Cardiac fibroblast (primary cell): ENCODE measurements around the gene ABLIM1.

Experiments
- DNase-seq, 2 donors: peaks; one replicate each; pipeline versions ENCODE4 v3.0.0 to v3.0.0-alpha.2; 2010; ENCODE audit warnings: low read depth in 2 of 2
- H3K4me3 ChIP-seq, 2 donors: replicated peaks in 1 of 2; 1 replicate in 1 of 2; 2 replicates in 1 of 2; pipeline ENCODE4 v1.5.1; 2011; ENCODE audit warnings: low read depth in 2 of 2, low read length in 2 of 2, mild to moderate bottlenecking in 2 of 2, moderate library complexity in 1 of 2
- TF ChIP-seq, protein P1 (sequence below): IDR thresholded peaks from one replicate; pipeline ENCODE4 v1.5.1; 2011; ENCODE audit warnings: low read depth, mild to moderate bottlenecking, low read length, inconsistent platforms

The ABLIM1 gene

DNA sequence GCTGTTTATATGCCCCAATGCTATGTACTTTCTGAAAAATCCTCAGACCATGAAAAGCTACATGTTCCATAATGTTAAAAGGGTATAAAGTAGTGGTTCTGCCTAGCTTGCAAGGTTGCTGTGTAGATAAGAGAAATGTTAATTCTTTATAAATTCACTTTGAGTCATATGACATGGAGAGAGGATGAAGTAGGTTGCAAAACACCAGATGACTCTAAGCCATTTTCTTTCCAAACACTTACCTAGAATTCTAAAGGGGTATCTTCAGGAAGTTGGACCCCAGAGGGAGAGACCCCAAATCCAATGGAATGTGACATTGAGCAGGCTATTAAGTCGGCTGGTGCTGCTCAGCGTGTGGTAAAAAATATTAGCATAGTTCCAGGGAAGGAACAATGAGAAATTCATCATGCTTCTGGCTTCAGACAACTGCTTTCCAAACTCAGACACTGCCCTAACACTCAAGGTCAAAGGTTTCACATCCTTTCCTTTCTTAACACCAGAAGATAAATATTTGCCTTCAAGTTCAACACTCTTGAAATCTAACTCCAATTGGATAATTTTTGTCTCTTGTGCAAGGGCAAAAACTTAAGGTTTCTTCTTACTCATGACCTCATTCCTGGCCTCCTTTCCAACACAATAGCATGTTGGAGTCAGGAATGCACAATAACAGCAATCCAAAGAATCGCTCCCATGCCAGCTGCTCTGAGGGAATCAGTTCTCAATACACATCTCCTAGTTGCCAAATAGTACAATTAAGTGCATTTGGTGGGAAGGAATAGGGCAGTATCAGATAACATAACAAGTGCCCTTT lies 153.1 kb downstream of the ABLIM1 start:
- TF ChIP-seq, protein P1, sequence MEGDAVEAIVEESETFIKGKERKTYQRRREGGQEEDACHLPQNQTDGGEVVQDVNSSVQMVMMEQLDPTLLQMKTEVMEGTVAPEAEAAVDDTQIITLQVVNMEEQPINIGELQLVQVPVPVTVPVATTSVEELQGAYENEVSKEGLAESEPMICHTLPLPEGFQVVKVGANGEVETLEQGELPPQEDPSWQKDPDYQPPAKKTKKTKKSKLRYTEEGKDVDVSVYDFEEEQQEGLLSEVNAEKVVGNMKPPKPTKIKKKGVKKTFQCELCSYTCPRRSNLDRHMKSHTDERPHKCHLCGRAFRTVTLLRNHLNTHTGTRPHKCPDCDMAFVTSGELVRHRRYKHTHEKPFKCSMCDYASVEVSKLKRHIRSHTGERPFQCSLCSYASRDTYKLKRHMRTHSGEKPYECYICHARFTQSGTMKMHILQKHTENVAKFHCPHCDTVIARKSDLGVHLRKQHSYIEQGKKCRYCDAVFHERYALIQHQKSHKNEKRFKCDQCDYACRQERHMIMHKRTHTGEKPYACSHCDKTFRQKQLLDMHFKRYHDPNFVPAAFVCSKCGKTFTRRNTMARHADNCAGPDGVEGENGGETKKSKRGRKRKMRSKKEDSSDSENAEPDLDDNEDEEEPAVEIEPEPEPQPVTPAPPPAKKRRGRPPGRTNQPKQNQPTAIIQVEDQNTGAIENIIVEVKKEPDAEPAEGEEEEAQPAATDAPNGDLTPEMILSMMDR, result no peak
- DNase-seq, result peak; percentile 72 to 95
- no peak overlapping the region for H3K4me3 ChIP-seq

DNA sequence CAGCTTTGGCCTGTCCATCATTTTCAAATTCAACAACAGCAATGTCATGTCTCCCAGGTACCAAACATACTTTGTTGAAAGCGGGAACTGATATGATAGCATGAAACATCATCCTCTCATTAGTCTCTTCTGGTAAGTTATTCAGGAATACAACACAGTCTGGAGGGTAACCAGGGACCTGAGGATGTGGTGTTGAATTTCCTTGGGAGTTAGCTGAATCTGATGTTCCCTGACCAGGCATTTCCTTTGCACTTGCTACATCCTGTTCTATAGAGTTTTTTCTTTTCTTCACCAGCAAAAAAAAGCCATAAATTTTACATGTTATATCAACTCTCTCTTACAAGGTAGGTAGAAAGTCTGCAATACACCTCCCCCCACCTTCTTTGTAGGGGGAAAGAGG lies 156.0 kb downstream of the ABLIM1 start:
- DNase-seq, result no peak

DNA sequence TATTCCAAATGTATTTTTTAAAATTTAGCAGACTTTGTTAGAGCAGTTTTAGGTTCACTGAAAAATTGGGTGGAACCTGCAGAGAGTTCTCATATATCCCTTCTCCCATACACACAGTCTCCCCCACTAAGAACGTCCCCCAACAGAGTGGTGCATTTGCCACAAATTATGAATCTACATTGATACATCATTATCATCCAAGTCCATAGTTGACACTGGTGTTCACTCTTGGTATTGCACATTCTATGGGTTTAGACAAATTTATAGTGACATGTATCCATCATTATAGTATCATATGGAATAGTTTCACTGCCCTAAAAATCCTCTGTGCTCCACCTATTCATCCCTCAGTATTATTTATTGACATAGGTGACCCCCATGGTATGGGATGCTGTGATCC lies 156.4 kb downstream of the ABLIM1 start:
- no peak for DNase-seq
- TF ChIP-seq, protein P1, result no peak
- no peak overlapping the region for H3K4me3 ChIP-seq

More for the DNA sequence above, 156.0 kb downstream of the ABLIM1 start:
- TF ChIP-seq, protein P1, result no peak
- no peak overlapping the region for H3K4me3 ChIP-seq

DNA sequence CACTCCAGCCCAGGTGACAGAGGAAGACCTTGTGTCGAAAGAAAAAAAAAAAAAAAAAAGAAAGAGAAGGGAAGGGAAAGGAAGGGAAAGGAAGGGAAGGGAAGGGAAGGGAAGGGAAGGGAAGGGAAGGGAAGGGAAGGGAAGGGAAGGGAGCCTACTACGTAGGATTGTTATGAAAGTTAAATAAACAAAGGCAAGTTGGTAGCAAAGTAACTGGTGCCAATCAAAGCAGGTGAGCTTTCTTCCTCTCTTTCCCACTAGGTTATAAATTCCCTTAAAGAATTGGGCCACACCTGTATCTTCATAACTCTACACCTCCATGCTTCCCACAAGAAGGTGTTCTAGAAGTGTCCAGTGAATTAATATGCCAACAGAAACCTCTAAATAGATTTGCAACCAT lies 157.4 kb downstream of the ABLIM1 start:
- DNase-seq, result no peak
- TF ChIP-seq, protein P1, result no peak

DNA sequence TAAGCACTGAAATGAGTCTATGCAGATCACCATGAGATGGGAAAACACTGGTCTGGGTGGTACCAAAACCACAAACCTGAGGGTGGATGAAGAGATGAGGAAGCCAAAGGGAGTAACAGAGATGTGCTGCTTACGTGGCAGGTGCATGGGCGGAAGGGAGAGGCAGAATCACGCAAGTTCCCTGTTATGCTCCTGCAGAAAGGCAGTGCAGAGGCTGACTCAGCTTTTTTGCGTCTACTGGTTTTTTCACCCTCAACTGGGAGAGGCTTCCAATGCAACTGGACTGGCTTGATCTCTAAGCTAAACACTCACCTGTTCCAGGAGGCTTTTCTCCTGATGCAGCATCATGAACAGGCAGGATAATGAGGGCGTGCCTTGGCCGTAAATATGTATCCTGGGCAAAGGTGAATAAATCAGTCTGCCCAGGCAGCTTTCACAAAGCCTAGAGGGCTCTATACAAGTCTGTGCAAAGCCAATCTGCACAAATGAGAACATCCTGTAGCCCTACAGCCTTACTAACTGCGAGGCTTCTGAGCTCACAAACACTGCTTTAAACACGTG lies 158.4 kb downstream of the ABLIM1 start:
- no peak for DNase-seq
- TF ChIP-seq, protein P1, result no peak
- no peak overlapping the region for H3K4me3 ChIP-seq

More for the DNA sequence above, 157.4 kb downstream of the ABLIM1 start:
- H3K4me3 ChIP-seq, result no peak overlapping the region

DNA sequence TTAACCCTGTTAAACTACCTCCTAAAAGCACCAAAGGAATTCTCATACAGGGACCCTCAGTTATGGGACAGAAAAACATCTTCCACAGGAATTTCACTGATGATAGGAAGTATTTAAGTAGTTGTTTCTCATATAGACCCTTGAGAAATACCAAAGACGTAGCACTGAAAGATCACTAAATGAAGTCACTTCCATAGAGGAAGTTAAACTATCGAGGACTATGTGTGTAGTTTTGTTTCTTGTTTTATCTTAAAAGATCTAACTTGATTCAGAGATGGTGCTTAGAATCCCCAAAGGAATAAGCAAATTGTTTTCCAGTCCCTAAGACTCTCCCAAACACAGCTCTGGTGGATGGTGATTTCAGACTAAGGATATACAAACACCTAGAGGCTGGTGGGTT lies 159.0 kb downstream of the ABLIM1 start:
- TF ChIP-seq, protein P1, result no peak
- H3K4me3 ChIP-seq, result no peak overlapping the region

More for the DNA sequence above, 159.0 kb downstream of the ABLIM1 start:
- DNase-seq, result no peak
